Measurements from ENCODE around the gene ASB16.

- TF ChIP-seq POLR2A (IDR thresholded peaks at IDR 0.05) (no peak), POLR2AphosphoS5 (IDR thresholded peaks at IDR 0.05) (no peak), CTCF (IDR thresholded peaks at IDR 0.05 in 8 of 11, conservative IDR thresholded peaks at IDR 0.05 in 3 of 11) (no peak)
Measured at GRCh38 chr17:44147812-44148211, 22.7 kb upstream of the ASB16 start.

Measured in spleen (tissue), 7 donors.